Psoas muscle (tissue), 8 donors: ENCODE measurements around the gene PID1. TPM values are rescaled to one million over a fixed set of nuclear protein-coding genes. Genes with fewer than 3 reads are reported as not detected.

Source experiments
- ATAC-seq, 4 donors: fragments of 200-7000 bp; cut with Tn5 transposase; one replicate each; pipeline ENCODE4 v1.9.1; 2020; ENCODE audit warnings: moderate library complexity in 3 of 4, mild to moderate bottlenecking in 2 of 4
- DNase-seq, 2 donors: peaks; one replicate each; pipeline ENCODE4 v3.0.0-alpha.2; 2020
- H3K27ac ChIP-seq: fragments of 200-600 bp; one replicate; pipeline ENCODE4 v1.8.0; 2022
- H3K27me3 ChIP-seq, 3 donors: fragments of 200-600 bp in 1 of 3; one replicate each; pipeline versions ENCODE4 v1.6.1 to v1.8.0; 2013 to 2022; ENCODE audit warnings: low read length in 2 of 3, mild to moderate bottlenecking in 2 of 3, moderate library complexity in 1 of 3; ENCODE audit not compliant: insufficient read depth in 3 of 3
- H3K36me3 ChIP-seq, 2 donors: fragments of 200-600 bp in 1 of 2; one replicate each; pipeline versions ENCODE4 v1.6.1 to v1.8.0; 2013 to 2022; ENCODE audit warnings: low read depth in 1 of 2, mild to moderate bottlenecking in 1 of 2, moderate library complexity in 1 of 2; ENCODE audit not compliant: insufficient read depth in 1 of 2
- H3K4me1 ChIP-seq: fragments of 200-600 bp; one replicate; pipeline ENCODE4 v1.8.0; 2022
- H3K4me3 ChIP-seq: fragments of 200-600 bp; one replicate; pipeline ENCODE4 v1.8.0; 2022; ENCODE audit warnings: mild to moderate bottlenecking
- H3K9me3 ChIP-seq: fragments of 200-600 bp; one replicate; pipeline ENCODE4 v1.8.0; 2022
- CTCF ChIP-seq: fragments of 200-600 bp; IDR thresholded peaks from one replicate; pipeline ENCODE4 v1.8.0; 2022; ENCODE audit warnings: antibody characterized with exemption
- WGBS, 3 donors: extraction: QIAGEN DNeasy Blood & Tissue Kit; methylation state at CpG; one replicate each; pipeline versions ENCODE4 v1.1.6 to v1.1.7; 2013; 5-methylcytosine and 5-hydroxymethylcytosine counted together
- intact Hi-C, 2 donors: fragments of 100-400 bp; cut with DNase I; formaldehyde crosslinking; loops; one replicate each; pipeline versions ENCODE4 v1.11.0 to v1.14.2; 2022
- polyA plus RNA-seq, 3 donors: library from polyadenylated mRNA; stranded (reverse); fragments of 200-250 nt; gene quantifications; one replicate each; pipeline ENCODE4 v1.2.3, GENCODE V29; 2013
- total RNA-seq, 4 donors: library from RNA; stranded (reverse); fragmentation: NEBNext Ultra II Directional in 2 of 4; extraction: Animal tissue kit (Norgen Biotek cat#: 25700) in 2 of 4; gene quantifications; one replicate each; pipeline versions ENCODE4 v1.2.1 to v1.2.4, GENCODE V29; 2021 to 2023
- donor health status: healthy with polysubstance abuse.
- donor health status: DM: no; HTN: no; CAD: no; lungs with moderate emphysema.
- donor health status: Bipolar disorder and iron deficiency.
- donor health status: healthy.
- donor health status: DM: yes; HTN: yes; CAD: no.
- donor health status: DM: no; HTN: no; CAD: no.
- donor health status: DM: no; HTN: no; CAD: no.
- donor health status: DM: yes; HTN: yes; CAD: no.

The PID1 gene
- total and polyA plus RNA-seq, 7 donors, result 4.3 to 10.6 (median 6.6) TPM

GRCh38 chr2:229296016-229296415, 24.9 kb upstream of the PID1 start:
- no peak for DNase-seq
- ATAC-seq, result no peak
- no peaks in the 10 kb centered on the region for H3K36me3 ChIP-seq
- H3K4me3 ChIP-seq, result no peak overlapping the region
- H3K27me3 ChIP-seq, result no peaks in the 10 kb centered on the region
- TF ChIP-seq CTCF, result no peak
- intact Hi-C loops, result no loop called here
- no peaks in the 10 kb centered on the region for H3K4me1 ChIP-seq
- no peaks in the 10 kb centered on the region for H3K9me3 ChIP-seq
- no peak overlapping the region for H3K27ac ChIP-seq

- Histone ChIP-seq H3K36me3 (no peaks in the 10 kb centered on the region), H3K27me3 (no peaks in the 10 kb centered on the region), H3K4me1 (no peaks in the 10 kb centered on the region), H3K9me3 (no peaks in the 10 kb centered on the region), H3K27ac (no peak overlapping the region), H3K4me3 (no peak overlapping the region)
- WGBS, 3 donors, result 54 to 70% (median 60%) methylated on average over 1 of the region's 1 CpG
- no peak for ATAC-seq
- TF ChIP-seq CTCF, result no peak
- DNase-seq, result no peak
- intact Hi-C loops, result no loop called here
These were observed 16.7 kb upstream of the PID1 start for GRCh38 chr2:229287823-229288222.

- Histone ChIP-seq H3K9me3 (no peaks in the 10 kb centered on the region), H3K36me3 (no peaks in the 10 kb centered on the region), H3K4me3 (no peak overlapping the region), H3K27me3 (no peaks in the 10 kb centered on the region), H3K4me1 (no peaks in the 10 kb centered on the region), H3K27ac (no peak overlapping the region)
- WGBS, 3 donors, result 48 to 53% (median 52%) methylated on average over 5 of the region's 5 CpGs
- ATAC-seq (peak; percentile 32 to 74 (median 61)), DNase-seq (peak; percentile 47 to 58)
- intact Hi-C loops, result no loop called here
- TF ChIP-seq CTCF, result no peak
These were observed 11.9 kb upstream of the PID1 start for GRCh38 chr2:229282758-229283546.

- TF ChIP-seq CTCF, result no peak
- DNase-seq (no peak), ATAC-seq (no peak)
- Histone ChIP-seq H3K36me3 (no peaks in the 10 kb centered on the region), H3K4me3 (no peak overlapping the region), H3K9me3 (no peaks in the 10 kb centered on the region), H3K27ac (no peak overlapping the region), H3K27me3 (no peaks in the 10 kb centered on the region), H3K4me1 (no peaks in the 10 kb centered on the region)
- intact Hi-C loops, result loop anchor here in 1 of 2 donors (10.0 kb wide), 1 partner anchor 145 kb away; no protein-coding TSS in a partner anchor
- WGBS, 3 donors, result 83 to 86% (median 83%) methylated on average over 4 of the region's 4 CpGs
These were observed 8.4 kb upstream of the PID1 start for GRCh38 chr2:229279516-229279915.

GRCh38 chr2:229275506-229275905, 4.4 kb upstream of the PID1 start:
- Histone ChIP-seq H3K4me3 (no peak overlapping the region), H3K9me3 (no peaks in the 10 kb centered on the region), H3K27me3 (no peaks in the 10 kb centered on the region), H3K27ac (no peak overlapping the region), H3K4me1 (no peaks in the 10 kb centered on the region), H3K36me3 (no peaks in the 10 kb centered on the region)
- DNase-seq (no peak), ATAC-seq (no peak)
- intact Hi-C loops, result loop anchor here in 1 of 2 donors (10.0 kb wide), 1 partner anchor 141 kb away; no protein-coding TSS in a partner anchor
- TF ChIP-seq CTCF, result no peak
